ENCODE data around the gene RNF14.

The RNF14 gene

GRCh38 chr5:141948812-141949211 lies 20.1 kb upstream of the RNF14 start:
- no peak for DNase-seq

GRCh38 chr5:141949511-141949910 lies 19.4 kb upstream of the RNF14 start:
- no peak for DNase-seq

GRCh38 chr5:141950207-141951005 lies 18.5 kb upstream of the RNF14 start:
- no peak for DNase-seq

GRCh38 chr5:141951332-141951781 lies 17.5 kb upstream of the RNF14 start:
- DNase-seq, result no peak

GRCh38 chr5:141952020-141952419 lies 16.9 kb upstream of the RNF14 start:
- DNase-seq, result no peak

GRCh38 chr5:141954194-141954593 lies 14.7 kb upstream of the RNF14 start:
- DNase-seq, result no peak

- DNase-seq, result peak; percentile 37
These were observed 11.4 kb upstream of the RNF14 start for GRCh38 chr5:141957367-141957996.

- peak; percentile 41 for DNase-seq
These were observed 10.8 kb upstream of the RNF14 start, which contains the start of gene PCDH12 for GRCh38 chr5:141958113-141958512. Gene PCDH12 (minus strand): TSS chr5:141958202. CDS start chr5:141957851, 351 bp downstream.

GRCh38 chr5:141958546-141959172 lies 10.2 kb upstream of the RNF14 start:
- DNase-seq, result no peak

- no peak for DNase-seq
These were observed 8.9 kb upstream of the RNF14 start for GRCh38 chr5:141960018-141960417.

GRCh38 chr5:141960449-141961323 lies 8.2 kb upstream of the RNF14 start:
- DNase-seq, result peak; percentile 73

- no peak for DNase-seq
These were observed 7.4 kb upstream of the RNF14 start for GRCh38 chr5:141961466-141961865.

GRCh38 chr5:141963701-141964100 lies 5.2 kb upstream of the RNF14 start:
- DNase-seq, result no peak

- DNase-seq, result no peak
These were observed 3.8 kb upstream of the RNF14 start for GRCh38 chr5:141965071-141965470.

- DNase-seq, result no peak
These were observed 2.5 kb upstream of the RNF14 start for GRCh38 chr5:141966275-141966962.

- DNase-seq, result no peak
These were observed 2.0 kb upstream of the RNF14 start for GRCh38 chr5:141966963-141967333.

- peak; percentile 68 for DNase-seq
These were observed 1.2 kb downstream of the RNF14 start for GRCh38 chr5:141969783-141970771.

GRCh38 chr5:141973871-141974595 lies 5.1 kb downstream of the RNF14 start:
- no peak for DNase-seq

GRCh38 chr5:141976176-141976575 lies 7.3 kb downstream of the RNF14 start:
- no peak for DNase-seq

GRCh38 chr5:141978389-141978788 lies 9.5 kb downstream of the RNF14 start:
- no peak for DNase-seq
